SK-N-DZ (cell line): Measurements from ENCODE around the gene LMNA.
"Not testable (repeated sequence)": the region's sequence is repeated elsewhere in the genome, so short reads cannot be mapped to it uniquely, and the experiment has no call there.

Source experiments
- DNase-seq: peaks from one replicate; pipeline ENCODE4 v3.0.0-alpha.2; 2015; ENCODE audit warnings: low spot score

LMNA gene

DNA sequence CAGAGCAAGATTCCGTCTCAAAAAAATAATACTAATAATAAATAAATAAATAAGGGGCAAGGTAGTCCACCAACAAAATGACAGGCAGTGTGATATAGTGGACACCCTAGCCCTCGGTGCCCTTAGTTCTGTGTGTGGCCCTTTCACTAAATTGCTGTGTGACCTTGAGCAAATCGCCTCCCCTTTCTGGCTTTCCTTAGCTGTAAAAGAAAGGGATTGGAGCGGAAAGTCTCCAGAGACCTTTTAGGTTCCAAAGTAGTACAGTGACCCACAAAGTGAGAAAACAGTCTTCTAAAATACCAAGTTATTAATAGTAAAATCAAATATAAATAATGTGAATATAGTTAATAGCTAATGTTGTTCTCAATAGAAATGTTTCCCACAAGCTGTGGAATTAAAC lies 7.6 kb downstream of the LMNA start:
- no peak for DNase-seq

DNA sequence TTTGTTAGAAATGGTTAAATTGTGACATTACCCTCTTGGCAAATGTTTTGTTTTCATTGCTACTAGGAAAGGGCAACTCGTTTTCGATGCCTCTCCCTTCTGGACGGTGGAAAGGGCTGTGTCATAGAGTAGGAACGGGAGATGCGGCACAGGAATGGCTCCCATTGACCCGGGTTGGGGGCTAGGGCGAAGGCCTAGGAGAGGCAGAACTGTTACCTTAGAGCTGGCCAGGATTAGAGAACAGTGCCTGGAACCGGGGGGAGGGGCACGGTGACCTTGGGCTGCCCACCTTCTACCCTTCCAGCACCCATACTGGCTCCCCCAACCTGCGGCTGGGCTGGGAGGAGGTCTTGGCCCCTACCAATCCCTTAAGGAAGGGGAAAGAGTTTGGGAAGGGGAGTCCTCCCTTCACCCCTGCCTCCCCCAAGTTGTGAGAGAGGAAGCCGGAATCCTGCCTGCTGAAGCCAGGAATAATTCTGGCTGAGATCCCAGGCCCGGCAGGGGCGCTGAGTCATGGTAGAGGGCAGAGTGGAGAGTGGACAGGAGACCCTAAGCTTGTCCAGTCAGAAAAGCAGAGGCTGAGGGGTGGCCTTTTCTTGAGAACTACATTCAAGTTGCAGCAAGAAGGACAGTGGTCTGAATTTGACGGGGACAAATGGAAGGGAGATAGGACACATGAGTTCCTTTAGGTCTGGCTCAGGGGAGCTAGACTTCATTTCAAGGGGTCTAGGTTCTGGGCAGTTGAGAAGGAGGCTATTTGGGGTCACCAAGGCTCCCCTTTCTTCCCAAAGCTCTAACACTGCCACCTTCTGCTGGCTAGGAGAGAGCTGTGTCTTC lies 8.2 kb downstream of the LMNA start:
- DNase-seq, result no peak

DNA sequence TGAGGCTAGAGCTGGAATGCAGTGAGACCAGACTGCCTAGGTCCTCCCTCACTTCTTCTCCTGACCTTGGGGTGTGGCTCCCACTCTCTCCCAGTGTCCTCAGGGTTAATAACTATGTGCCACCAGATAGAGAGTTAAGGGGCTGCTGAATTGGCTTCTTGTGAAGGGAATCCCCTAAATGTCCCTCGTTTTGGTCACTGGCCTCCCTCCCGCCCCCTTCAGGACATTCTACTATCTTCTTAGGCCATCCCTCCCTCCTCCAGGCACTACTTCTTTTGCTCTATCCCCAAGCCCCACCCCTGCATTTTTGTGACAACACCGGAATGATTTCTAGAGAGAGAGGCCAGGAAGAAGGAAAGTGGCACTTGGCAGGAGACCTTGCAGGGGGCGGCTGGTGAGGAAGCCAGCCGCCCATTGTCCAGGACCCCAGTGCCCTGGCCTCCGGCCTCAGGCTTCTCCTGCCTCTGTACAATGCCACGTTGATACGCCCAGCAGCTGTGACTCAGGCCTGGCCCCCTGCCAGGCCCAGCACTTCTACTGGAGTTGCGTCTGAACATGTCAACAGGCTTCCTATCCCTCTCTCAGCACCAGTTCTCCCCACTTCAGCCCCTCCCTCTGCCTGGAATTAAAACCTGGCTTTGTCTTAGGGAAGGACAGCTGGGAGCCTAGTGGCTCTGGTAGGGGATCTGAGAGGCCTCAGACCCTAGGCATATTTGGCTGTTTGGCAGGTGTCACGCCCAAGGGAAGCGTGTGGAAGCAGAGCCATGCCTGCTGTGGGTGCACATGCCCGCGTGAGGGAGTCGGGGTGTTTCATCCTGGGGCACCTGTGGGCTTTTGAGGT lies 9.1 kb downstream of the LMNA start:
- peak; percentile 68 for DNase-seq

DNA sequence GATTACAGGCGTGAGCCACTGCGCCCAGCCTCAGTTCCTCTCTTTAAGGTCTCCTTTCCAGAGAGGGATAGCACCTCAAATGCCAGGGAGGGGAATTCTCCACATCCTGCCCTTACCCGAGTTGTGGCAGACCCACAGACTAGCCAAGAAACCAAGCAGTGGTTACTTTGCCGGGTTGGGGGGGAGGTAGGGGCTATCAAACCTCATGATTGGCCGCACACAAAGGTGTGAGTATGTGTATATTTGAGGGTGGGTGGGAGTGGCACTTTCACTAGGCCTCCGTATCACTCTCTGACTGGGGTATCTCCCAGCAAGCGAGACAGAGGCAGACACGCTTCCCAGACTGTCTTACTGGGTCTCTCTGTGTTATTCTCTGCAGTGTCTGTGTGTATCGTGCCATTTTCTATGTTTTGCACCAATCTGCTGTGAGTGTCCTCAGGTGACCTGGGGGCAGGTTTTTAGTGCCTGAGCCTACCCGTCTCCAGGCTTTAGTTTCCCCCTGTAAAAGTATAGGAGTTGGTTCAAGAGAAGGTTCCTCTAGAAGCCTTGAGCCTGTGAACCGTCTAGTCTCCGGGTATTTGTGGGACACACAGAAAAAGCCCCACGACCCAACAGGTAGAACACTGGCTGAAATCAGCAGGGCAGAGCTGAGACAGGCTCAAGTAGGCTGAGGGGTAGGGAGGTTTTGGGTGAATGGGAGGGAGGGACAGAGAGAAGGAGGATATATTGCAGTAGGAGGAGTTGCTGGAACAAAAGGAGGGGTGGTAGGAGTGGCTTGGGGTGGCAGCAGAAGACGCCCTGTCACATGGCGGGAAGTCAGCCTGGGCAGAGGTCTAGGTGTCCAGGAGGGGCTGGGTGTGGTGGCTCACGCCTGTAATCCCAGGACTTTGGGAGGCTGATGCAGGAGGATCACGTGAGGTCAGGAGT lies 10.3 kb downstream of the LMNA start:
- no peak for DNase-seq

DNA sequence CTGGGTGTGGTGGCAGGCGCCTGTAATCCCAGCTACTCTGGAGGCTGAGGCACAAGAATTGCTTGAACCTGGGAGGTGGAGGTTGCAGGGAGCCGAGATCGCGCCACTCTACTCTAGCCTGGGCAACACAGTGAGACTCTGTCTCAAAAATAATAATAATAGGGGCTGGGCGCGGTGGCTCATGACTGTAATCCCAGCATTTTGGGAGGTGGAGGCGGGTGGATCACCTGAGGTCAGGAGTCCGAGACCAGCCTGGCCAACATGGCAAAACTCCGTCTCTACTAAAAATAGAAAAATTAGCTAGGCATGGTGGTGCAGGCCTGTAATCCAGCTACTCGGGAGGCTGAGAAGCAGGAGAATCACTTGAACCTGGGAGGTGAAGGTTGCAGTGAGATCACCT lies 11.0 kb downstream of the LMNA start:
- DNase-seq, result not testable (repeated sequence)

DNA sequence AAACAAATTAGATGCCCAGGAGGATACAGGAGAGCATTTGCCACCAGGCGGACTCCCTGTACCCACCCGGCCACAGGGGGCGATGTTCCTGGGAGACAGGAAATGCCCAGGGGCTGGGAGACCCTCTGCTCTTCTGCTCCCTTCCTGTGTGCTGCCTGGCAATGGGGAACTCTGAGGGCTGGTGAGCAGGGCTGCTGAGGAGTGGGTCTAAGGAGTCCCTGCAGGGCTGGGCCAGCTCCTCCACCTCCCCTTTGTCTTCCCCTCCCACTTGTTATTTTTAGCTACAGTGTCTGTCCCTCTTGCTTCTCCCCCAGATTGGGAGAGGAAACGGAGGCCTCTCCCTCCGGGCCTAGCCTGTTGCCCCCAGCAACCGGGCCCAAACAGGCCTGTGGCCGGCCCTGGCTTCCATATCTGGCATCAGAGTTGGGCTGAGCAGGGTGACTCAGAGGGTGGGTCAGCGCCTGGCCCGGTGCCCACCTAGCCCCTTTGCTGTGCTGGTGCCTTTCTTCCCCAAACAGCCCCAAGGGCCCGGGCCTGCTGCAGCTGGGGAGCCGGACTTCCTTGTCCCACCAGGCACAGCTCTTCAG lies 11.6 kb downstream of the LMNA start:
- DNase-seq, result peak; percentile 52

DNA sequence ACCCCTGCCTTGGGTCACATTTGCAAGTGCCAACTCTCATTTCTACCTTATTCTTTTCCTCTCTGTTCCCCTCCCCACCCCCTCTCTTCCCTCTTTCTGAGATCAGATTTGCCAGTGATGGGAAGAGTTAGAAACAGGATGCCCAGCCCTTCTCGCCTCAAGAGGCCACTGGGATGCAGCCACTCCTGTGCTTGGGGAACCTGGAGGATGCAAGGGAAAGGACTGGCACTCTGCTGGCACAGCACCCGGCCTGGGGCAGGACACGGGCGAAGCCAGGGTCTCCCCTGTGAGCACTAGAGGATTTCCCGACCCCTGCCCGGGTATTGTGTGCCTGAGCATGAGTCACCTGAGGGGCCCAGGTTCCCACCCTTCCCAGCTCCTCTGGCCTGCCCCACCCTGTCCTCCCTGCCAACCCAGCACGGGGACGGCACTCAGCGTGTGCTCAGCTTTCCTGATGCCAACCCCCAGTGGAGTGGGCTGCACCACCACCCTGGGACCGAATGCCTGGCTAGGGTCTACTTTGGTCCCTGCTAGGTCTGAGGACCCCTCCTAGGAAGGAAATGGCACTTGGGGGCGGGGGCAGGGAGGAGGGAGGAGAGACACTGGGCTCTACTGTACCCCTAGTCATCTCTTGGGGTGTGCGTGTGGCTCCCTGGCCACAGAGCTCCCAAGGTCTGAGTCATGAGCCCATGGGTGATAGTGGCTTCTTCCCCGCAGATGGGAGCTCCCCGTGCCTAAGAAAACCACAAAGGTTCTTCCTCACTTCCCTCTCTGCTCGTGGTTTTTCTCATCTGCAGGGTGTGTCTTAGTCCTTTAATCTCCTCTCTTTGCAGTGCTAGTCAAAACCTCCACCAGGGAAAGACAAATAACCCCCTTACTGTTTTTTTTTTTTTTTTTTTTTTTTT lies 12.4 kb downstream of the LMNA start:
- no peak for DNase-seq

DNA sequence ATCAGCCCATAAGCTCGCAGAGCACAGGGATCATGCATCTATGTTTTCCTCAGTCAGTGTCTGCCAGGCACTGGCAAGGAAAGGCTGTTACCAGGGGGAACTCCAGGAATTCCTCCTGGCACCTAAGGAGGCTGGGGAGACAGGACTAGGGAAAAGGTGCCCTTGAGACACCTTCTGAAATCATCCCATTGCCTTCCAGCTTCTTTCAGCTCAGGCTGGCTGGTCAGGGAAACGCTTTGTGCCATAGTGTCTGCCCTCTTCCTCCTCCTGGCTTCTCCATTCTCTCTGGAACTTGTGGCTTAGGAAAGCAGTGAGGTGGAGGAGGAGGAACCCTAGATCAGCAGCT lies 13.8 kb downstream of the LMNA start:
- no peak for DNase-seq

DNA sequence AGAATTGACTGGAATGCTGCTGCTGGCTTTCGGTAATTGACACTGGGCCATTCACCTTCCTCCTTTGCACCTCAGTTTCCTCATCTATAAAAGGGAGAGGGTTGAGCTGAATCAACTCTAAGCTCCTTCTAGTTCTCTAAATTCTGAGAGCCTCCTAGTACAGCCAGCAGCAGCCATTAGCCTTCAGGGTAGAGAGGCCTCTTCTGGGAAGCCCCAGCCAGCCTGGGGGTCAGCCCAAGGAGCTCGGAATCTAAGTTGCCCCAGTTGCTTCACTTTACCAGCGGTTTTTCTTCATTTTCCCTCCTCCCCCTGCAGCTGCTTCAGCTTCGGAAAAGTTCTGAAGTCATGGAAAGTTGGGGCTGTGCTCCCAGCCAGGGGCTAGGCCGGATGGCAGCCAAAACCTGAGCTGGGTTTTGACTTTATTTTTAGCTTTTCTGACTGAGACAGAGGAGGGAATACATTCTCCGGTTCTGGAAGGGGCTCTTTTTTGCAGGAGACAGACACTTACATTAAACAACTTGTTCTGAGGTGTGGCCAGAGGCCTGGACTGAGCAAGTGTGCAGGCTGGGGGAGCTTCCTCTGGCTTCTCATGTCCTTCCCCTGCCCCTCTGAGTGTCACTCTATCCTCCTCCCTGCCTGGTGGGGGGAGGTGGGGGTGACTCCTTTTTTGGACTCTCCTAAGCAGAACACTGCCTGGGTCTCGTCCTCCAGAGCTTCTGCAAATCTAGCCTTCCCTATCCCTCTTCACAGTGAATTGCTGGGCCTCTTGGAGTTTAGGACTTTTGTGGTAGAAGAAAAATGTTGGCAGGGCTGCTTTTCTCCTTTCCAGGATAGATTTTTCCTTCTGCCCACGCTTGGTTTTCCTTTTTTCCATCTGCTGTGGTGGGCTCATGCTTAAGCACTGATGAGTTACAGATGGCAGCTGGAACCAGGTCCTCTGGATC lies 14.4 kb downstream of the LMNA start:
- DNase-seq, result no peak

DNA sequence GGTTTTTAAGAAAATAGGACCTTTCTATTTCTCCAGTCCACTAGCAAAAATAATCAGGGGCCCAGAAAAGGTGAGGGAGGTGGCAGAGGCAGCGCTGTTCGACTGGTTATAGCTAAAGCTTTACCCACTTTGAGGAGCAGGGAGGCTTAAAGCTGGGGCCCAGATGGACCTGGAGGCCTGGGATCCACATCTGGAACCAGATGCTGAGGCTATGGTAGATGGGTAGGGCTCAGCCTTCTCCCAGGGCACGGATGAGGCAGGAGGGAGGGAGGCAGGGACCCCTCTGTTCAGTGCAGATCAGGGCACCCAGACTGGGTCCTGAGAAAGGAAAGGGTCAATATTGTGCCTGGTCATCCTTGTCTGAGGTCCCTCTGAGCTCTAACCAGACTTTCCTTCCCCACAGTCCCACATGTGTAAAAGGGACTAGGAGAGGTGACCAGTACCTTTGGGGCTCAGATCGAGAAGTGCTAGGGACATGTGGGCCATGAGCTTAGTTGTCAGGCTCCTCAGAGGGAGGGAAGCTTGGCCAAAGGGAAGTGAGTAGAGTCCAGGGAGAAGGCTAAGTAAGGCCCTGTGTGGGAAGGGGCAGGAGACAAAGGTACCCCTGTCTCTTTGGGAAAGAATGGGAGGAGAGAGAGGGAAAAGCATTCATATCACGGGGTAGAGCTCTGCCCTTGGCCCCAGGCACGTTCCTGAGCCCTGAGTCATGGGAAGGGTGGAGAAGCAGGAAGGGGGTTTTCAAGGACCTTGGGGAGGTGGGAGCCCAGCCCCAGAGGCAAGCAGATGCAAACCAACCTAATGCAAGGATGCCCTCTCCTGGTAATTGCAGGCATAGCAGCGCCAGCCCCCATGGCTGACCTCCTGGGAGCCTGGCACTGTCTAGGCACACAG lies 15.4 kb downstream of the LMNA start:
- DNase-seq, result peak; percentile 73

DNA sequence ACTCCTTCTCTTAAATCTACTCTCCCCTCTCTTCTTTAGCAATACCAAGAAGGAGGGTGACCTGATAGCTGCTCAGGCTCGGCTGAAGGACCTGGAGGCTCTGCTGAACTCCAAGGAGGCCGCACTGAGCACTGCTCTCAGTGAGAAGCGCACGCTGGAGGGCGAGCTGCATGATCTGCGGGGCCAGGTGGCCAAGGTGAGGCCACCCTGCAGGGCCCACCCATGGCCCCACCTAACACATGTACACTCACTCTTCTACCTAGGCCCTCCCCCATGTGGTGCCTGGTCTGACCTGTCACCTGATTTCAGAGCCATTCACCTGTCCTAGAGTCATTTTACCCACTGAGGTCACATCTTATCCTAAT lies 16.0 kb downstream of the LMNA start:
- no peak for DNase-seq

DNA sequence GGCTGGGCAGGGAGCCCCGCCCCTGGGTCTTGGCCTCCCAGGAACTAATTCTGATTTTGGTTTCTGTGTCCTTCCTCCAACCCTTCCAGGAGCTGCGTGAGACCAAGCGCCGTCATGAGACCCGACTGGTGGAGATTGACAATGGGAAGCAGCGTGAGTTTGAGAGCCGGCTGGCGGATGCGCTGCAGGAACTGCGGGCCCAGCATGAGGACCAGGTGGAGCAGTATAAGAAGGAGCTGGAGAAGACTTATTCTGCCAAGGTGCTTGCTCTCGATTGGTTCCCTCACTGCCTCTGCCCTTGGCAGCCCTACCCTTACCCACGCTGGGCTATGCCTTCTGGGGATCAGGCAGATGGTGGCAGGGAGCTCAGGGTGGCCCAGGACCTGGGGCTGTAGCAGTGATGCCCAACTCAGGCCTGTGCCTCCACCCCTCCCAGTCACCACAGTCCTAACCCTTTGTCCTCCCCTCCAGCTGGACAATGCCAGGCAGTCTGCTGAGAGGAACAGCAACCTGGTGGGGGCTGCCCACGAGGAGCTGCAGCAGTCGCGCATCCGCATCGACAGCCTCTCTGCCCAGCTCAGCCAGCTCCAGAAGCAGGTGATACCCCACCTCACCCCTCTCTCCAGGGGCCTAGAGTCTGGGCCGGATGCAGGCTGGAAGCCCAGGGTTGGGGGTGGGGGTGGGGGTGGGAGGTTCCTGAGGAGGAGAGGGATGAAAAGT lies 20.4 kb downstream of the LMNA start:
- DNase-seq, result no peak

DNA sequence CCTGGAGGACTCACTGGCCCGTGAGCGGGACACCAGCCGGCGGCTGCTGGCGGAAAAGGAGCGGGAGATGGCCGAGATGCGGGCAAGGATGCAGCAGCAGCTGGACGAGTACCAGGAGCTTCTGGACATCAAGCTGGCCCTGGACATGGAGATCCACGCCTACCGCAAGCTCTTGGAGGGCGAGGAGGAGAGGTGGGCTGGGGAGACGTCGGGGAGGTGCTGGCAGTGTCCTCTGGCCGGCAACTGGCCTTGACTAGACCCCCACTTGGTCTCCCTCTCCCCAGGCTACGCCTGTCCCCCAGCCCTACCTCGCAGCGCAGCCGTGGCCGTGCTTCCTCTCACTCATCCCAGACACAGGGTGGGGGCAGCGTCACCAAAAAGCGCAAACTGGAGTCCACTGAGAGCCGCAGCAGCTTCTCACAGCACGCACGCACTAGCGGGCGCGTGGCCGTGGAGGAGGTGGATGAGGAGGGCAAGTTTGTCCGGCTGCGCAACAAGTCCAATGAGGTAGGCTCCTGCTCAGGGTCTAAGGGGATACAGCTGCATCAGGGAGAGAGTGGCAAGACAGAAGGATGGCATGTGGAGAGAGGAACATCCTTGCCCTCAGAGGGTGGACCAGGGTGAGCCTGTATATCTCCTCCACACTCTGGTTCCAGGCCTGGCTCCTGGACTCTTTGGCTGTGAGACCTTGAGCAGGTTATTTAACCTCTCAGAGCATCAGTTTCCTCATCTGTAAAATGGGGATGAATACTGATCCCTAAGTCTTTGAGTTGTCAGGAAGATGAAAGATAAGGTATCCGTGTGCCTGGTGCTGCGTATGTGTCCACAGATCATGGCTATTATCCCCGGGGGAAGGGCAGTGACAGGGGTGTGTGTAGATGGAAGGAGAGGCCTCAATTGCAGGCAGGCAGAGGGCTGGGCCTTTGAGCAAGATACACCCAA lies 21.7 kb downstream of the LMNA start:
- no peak for DNase-seq

DNA sequence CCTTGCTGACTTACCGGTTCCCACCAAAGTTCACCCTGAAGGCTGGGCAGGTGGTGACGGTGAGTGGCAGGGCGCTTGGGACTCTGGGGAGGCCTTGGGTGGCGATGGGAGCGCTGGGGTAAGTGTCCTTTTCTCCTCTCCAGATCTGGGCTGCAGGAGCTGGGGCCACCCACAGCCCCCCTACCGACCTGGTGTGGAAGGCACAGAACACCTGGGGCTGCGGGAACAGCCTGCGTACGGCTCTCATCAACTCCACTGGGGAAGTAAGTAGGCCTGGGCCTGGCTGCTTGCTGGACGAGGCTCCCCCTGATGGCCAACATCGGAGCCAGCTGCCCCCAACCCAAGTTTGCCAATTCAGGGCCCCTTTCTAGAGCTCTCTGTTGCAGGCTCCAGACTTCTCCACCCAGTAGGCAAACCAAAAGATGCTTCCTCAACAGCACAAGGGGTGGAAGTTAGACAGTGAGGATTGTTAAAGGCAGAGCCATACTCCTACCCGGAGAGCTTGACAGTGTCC lies 22.5 kb downstream of the LMNA start:
- DNase-seq, result no peak

DNA sequence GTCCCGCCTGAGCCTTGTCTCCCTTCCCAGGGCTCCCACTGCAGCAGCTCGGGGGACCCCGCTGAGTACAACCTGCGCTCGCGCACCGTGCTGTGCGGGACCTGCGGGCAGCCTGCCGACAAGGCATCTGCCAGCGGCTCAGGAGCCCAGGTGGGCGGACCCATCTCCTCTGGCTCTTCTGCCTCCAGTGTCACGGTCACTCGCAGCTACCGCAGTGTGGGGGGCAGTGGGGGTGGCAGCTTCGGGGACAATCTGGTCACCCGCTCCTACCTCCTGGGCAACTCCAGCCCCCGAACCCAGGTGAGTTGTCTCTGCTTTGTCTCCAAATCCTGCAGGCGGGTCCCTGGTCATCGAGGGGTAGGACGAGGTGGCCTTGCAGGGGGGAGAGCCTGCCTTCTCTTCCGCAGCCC lies 24.0 kb downstream of the LMNA start:
- no peak for DNase-seq
